ENCODE results near the gene TEK. TPM values are rescaled to one million over a fixed set of nuclear protein-coding genes. Genes with fewer than 3 reads are reported as not detected.

The TEK gene
- total and polyA plus RNA-seq, 2 experiments from 2014 or later = 5.0 to 10.2 TPM

DNA sequence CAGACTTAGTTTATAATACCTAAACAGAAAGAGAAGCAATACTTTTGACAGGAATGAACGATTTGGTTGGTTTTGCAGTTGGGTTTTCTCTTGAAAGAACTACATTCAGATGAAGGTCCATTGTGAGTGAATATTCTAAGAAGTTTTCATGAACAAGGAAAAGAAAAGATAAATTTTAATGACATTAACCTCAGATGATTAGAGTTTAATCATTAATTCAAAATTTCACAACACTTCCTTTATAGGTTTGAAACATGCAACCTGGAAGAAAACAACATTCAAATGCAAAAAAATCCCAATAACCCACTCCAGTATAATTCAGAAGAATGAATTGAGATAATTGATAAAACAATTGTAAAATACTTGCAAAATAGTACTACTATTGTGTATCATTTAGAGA lies 164.2 kb downstream of the TEK start:
- Histone ChIP-seq H4K20me1 (ENCODE audit: insufficient read depth) (no peaks in the 10 kb centered on the region), H3K79me2 (ENCODE audit: insufficient read depth) (no peaks in the 10 kb centered on the region), H3K4me1 (ENCODE audit: insufficient read depth) (peaks cover 7% of the 10 kb centered on the region; the same call in 1 of the 2 replicates), H3K27ac (no peak overlapping the region), H3F3A (ENCODE audit: insufficient read depth) (no peaks in the 10 kb centered on the region), H3K9me2 (ENCODE audit: insufficient read depth) (no peaks in the 10 kb centered on the region), H3K9me3 (ENCODE audit: low read depth) (no peaks in the 10 kb centered on the region), H3K4me3 (no peak overlapping the region), H3K9ac (no peak overlapping the region), H3K27me3 (replicated peaks; ENCODE audit: insufficient read depth) (no peaks in the 10 kb centered on the region), H2AFZ (peak overlapping the region; percentile 27; the same call in 1 of the 2 replicates), H3K36me3 (ENCODE audit: low read depth) (no peaks in the 10 kb centered on the region), H3K4me2 (ENCODE audit: unreplicated experiment) (no peak overlapping the region)
- no peak for DNase-seq
- no peak for TF ChIP-seq EZH2phosphoT487 (IDR thresholded peaks at IDR 0.05; ENCODE audit: insufficient read depth, low read depth)
- in situ Hi-C loops (cut with MboI) = no loop called here
- WGBS, 2 experiments (ENCODE audit: low coverage in 1 of 2, low lambda C conversion rate in 2 of 2, missing lambda C conversion rate in 2 of 2) = 80 to 87% methylated on average over 1 of the region's 1 CpG

DNA sequence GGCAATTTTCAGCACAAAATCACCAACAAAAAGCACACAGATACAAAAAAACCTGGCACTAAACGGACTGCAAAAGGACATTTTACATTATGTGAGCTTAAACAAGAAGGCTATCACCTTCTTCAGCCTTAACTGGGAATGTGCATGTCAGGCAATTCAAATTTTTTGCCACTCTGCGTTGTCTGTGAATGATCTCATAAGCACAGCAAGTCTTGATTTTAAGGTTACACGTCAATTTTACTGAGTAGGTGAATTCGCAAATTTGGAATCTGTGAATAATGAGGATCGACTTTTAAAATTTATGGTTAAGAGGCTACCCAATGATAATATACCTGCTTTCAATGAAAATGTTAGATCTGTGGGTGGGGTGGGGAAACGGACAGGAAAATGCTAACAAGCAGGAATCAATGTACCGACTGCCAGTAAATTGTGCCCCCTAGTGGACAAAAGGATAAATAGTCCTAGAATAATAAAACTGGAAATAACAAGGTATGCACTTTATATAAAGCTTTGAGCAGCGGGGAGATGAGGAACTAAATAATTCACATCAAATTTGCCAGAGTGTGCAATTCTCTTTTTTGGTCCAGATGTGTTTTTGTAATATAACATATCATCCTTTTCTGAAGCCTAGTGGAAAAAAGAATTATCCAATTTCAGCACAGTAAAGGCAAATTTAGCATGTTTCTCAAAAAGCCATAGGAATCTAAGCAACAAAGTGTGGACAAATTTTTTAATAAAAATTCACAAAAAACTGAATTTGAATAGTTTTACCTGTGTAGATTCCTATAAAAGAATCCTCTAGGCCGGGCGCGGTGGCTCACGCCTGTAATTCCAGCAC lies 167.4 kb downstream of the TEK start:
- no peaks in the 10 kb centered on the region for H3K79me2 ChIP-seq (ENCODE audit: insufficient read depth)
- peaks cover 7% of the 10 kb centered on the region; the same call in 1 of the 2 replicates for H3K4me1 ChIP-seq (ENCODE audit: insufficient read depth)
- H3F3A ChIP-seq (ENCODE audit: insufficient read depth) = no peaks in the 10 kb centered on the region
- no peaks in the 10 kb centered on the region for H3K9me3 ChIP-seq (ENCODE audit: low read depth)
- no peaks in the 10 kb centered on the region; the same call in 1 of the 2 replicates for H3K27me3 ChIP-seq (replicated peaks; ENCODE audit: insufficient read depth)
- peak overlapping the region; percentile 29; the same call in 1 of the 2 replicates for H3K9ac ChIP-seq
- H2AFZ ChIP-seq = peak overlapping the region; percentile 88
- 35 to 37% methylated on average over 12 of the region's 12 CpGs for WGBS, 2 experiments (ENCODE audit: low coverage in 1 of 2, low lambda C conversion rate in 2 of 2, missing lambda C conversion rate in 2 of 2)
- TF ChIP-seq EZH2phosphoT487 (IDR thresholded peaks at IDR 0.05; ENCODE audit: insufficient read depth, low read depth) (no peak), EZH2 (IDR thresholded peaks at IDR 0.05; ENCODE audit: insufficient read depth, poor library complexity, severe bottlenecking) (no peak)
- peak; percentile 67 for DNase-seq
- H3K4me2 ChIP-seq (ENCODE audit: unreplicated experiment) = peak overlapping the region; percentile 93
- H3K9me2 ChIP-seq (ENCODE audit: insufficient read depth) = no peaks in the 10 kb centered on the region
- H3K4me3 ChIP-seq = peak overlapping the region; percentile 69
- H4K20me1 ChIP-seq (ENCODE audit: insufficient read depth) = no peaks in the 10 kb centered on the region
- in situ Hi-C loops (cut with MboI) = loop anchor here (5.0 kb wide), 1 partner anchor 239 kb away; no protein-coding TSS in a partner anchor
- H3K36me3 ChIP-seq (ENCODE audit: low read depth) = no peaks in the 10 kb centered on the region
- H3K27ac ChIP-seq = no peak overlapping the region

- H3K9me3 ChIP-seq (ENCODE audit: low read depth) = no peaks in the 10 kb centered on the region
- no peak overlapping the region for H2AFZ ChIP-seq
- H3K9ac ChIP-seq = no peak overlapping the region
- H3F3A ChIP-seq (ENCODE audit: insufficient read depth) = no peaks in the 10 kb centered on the region
- in situ Hi-C loops (cut with MboI) = loop anchor here (5.0 kb wide), 1 partner anchor 241 kb away; no protein-coding TSS in a partner anchor
- TF ChIP-seq EZH2 (IDR thresholded peaks at IDR 0.05; ENCODE audit: insufficient read depth, poor library complexity, severe bottlenecking) (no peak), EZH2phosphoT487 (IDR thresholded peaks at IDR 0.05; ENCODE audit: insufficient read depth, low read depth) (no peak)
- H3K4me2 ChIP-seq (ENCODE audit: unreplicated experiment) = no peak overlapping the region
- no peak overlapping the region for H3K4me3 ChIP-seq
- H4K20me1 ChIP-seq (ENCODE audit: insufficient read depth) = no peaks in the 10 kb centered on the region
- no peaks in the 10 kb centered on the region; the same call in 1 of the 2 replicates for H3K27me3 ChIP-seq (replicated peaks; ENCODE audit: insufficient read depth)
- 33 to 47% methylated on average over 1 of the region's 1 CpG for WGBS, 2 experiments (ENCODE audit: low coverage in 1 of 2, low lambda C conversion rate in 2 of 2, missing lambda C conversion rate in 2 of 2)
- peaks cover 7% of the 10 kb centered on the region; the same call in 1 of the 2 replicates for H3K4me1 ChIP-seq (ENCODE audit: insufficient read depth)
- no peaks in the 10 kb centered on the region for H3K79me2 ChIP-seq (ENCODE audit: insufficient read depth)
- no peaks in the 10 kb centered on the region for H3K36me3 ChIP-seq (ENCODE audit: low read depth)
- DNase-seq = peak; percentile 10
- no peaks in the 10 kb centered on the region for H3K9me2 ChIP-seq (ENCODE audit: insufficient read depth)
- no peak overlapping the region for H3K27ac ChIP-seq
Observed at GRCh38 chr9:27278374-27278773, 169.3 kb downstream of the TEK start.

DNA sequence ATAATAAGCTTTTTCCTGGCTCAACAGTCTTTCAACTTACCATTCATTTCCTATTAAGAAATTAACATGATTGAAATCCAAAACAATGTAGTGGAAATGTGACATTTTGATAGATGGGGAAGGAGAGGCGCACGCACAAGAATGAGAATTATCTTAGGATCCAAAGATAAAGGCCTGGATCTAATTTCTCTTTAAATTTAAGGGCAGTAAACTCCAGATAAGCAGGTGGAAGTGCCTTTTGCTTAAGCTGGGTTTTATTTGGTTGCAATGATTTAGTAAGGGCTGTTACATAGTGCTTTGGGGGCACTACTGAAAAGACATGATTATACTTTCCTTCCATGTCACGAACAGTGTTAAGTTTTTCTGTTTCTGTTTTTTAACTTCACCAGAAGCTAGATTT lies 170.6 kb downstream of the TEK start:
- Histone ChIP-seq H4K20me1 (ENCODE audit: insufficient read depth) (no peaks in the 10 kb centered on the region), H3K36me3 (ENCODE audit: low read depth) (no peaks in the 10 kb centered on the region), H3K4me1 (ENCODE audit: insufficient read depth) (peaks cover 7% of the 10 kb centered on the region; the same call in 1 of the 2 replicates), H3K27ac (no peak overlapping the region), H2AFZ (no peak overlapping the region), H3K4me3 (no peak overlapping the region), H3K9me3 (ENCODE audit: low read depth) (no peaks in the 10 kb centered on the region), H3K9ac (no peak overlapping the region), H3K9me2 (ENCODE audit: insufficient read depth) (no peaks in the 10 kb centered on the region), H3K4me2 (ENCODE audit: unreplicated experiment) (no peak overlapping the region), H3K27me3 (replicated peaks; ENCODE audit: insufficient read depth) (no peaks in the 10 kb centered on the region; the same call in 1 of the 2 replicates), H3K79me2 (ENCODE audit: insufficient read depth) (no peaks in the 10 kb centered on the region), H3F3A (ENCODE audit: insufficient read depth) (no peaks in the 10 kb centered on the region)
- TF ChIP-seq EZH2 (IDR thresholded peaks at IDR 0.05; ENCODE audit: insufficient read depth, poor library complexity, severe bottlenecking) = no peak
- no peak for TF ChIP-seq EZH2phosphoT487 (IDR thresholded peaks at IDR 0.05; ENCODE audit: insufficient read depth, low read depth)
- in situ Hi-C loops (cut with MboI) = loop anchor here (5.0 kb wide), 1 partner anchor 242 kb away; no protein-coding TSS in a partner anchor
- WGBS, 2 experiments (ENCODE audit: low coverage in 1 of 2, low lambda C conversion rate in 2 of 2, missing lambda C conversion rate in 2 of 2) = 78 to 82% methylated on average over 3 of the region's 3 CpGs
- DNase-seq = no peak

Small RNA genes within 50 kb of the gene (small RNA-seq; reads per million reads assigned to genes)
- not detected for gene AL355433.1 (ENCODE audit: low read depth, low replicate concordance)
- not detected for gene RNA5SP280 (ENCODE audit: low read depth, low replicate concordance)

Other genes with a start within 250 kb of the TEK start
- 17.2 and 23.1 TPM in 2 replicates for gene CAAP1, start 216.4 kb upstream of the TEK start, total RNA-seq (2014; rRNA removed; shearing (Covaris generic))
- 17.2 and 19.8 TPM in 2 replicates for gene CAAP1, start 216.4 kb upstream of the TEK start, polyA plus RNA-seq (2016; fragmentation: Nextera tagmentation; extraction: Ambion mirVana)
- 26.2 and 27.5 TPM in 2 replicates for gene PLAA, start 162.0 kb upstream of the TEK start, total RNA-seq (2014; rRNA removed; shearing (Covaris generic))
- 26.3 and 27.8 TPM in 2 replicates for gene PLAA, start 162.0 kb upstream of the TEK start, polyA plus RNA-seq (2016; fragmentation: Nextera tagmentation; extraction: Ambion mirVana)
- gene IFT74, start 152.8 kb upstream of the TEK start, total RNA-seq (2014; rRNA removed; shearing (Covaris generic)) = 9.6 and 10.1 TPM in 2 replicates
- gene IFT74, start 152.8 kb upstream of the TEK start, polyA plus RNA-seq (2016; fragmentation: Nextera tagmentation; extraction: Ambion mirVana) = 18.4 and 20.9 TPM in 2 replicates
- gene LRRC19, start 103.6 kb upstream of the TEK start, total RNA-seq (2014; rRNA removed; shearing (Covaris generic)) = not detected in 2 replicates
- 0.10 TPM in 1 of 2 replicates, not detected in the other for gene LRRC19, start 103.6 kb upstream of the TEK start, polyA plus RNA-seq (2016; fragmentation: Nextera tagmentation; extraction: Ambion mirVana)
- not detected in 2 replicates for gene EQTN, start 187.9 kb downstream of the TEK start, total RNA-seq (2014; rRNA removed; shearing (Covaris generic))
- not detected in 2 replicates for gene EQTN, start 187.9 kb downstream of the TEK start, polyA plus RNA-seq (2016; fragmentation: Nextera tagmentation; extraction: Ambion mirVana)

All from GM23248 (cell line).